ENCODE measurements around the gene PUDP.

- TF ChIP-seq CTCF (IDR thresholded peaks at IDR 0.05) (no peak), POLR2A (IDR thresholded peaks at IDR 0.05) (no peak)
These were observed 54.6 kb downstream of the PUDP start for GRCh38 chrX:7093305-7093704.
